ENCODE measurements around the gene ANGPTL7.

Gene ANGPTL7

GRCh38 chr1:11175461-11175860, 13.7 kb upstream of the ANGPTL7 start:
- no peak for TF ChIP-seq ARNTL (CRISPR knock-in tag; IDR thresholded peaks at IDR 0.05; ENCODE audit: borderline replicate concordance, low read depth)
- TF ChIP-seq ZNF565 (CRISPR knock-in tag; conservative IDR thresholded peaks at IDR 0.05; ENCODE audit: low read depth) = no peak
- TF ChIP-seq TSHZ2 (CRISPR knock-in tag; IDR thresholded peaks at IDR 0.05) = no peak
- no peak for TF ChIP-seq RARB (CRISPR knock-in tag; IDR thresholded peaks at IDR 0.05)
- TF ChIP-seq PATZ1 (CRISPR knock-in tag; IDR thresholded peaks at IDR 0.05; ENCODE audit: borderline replicate concordance) = no peak
- no peak for TF ChIP-seq ZFP3 (CRISPR knock-in tag; IDR thresholded peaks at IDR 0.05)
- TF ChIP-seq CREB5 (CRISPR knock-in tag; IDR thresholded peaks at IDR 0.05; ENCODE audit: low read depth) = no peak
- TF ChIP-seq PPARA (CRISPR knock-in tag; IDR thresholded peaks at IDR 0.05; ENCODE audit: borderline replicate concordance) = no peak
- TF ChIP-seq CSRNP3 (CRISPR knock-in tag; IDR thresholded peaks at IDR 0.05) = no peak
- TF ChIP-seq ZNF70 (CRISPR knock-in tag; IDR thresholded peaks at IDR 0.05) = no peak
- TF ChIP-seq ISL1 (CRISPR knock-in tag; IDR thresholded peaks at IDR 0.05) = no peak
- TF ChIP-seq POU6F1 (CRISPR knock-in tag; IDR thresholded peaks at IDR 0.05; ENCODE audit: borderline replicate concordance, low read depth) = no peak
- no peak for TF ChIP-seq GLIS3 (CRISPR knock-in tag; IDR thresholded peaks at IDR 0.05)
- no peak for TF ChIP-seq TCF4 (CRISPR knock-in tag; IDR thresholded peaks at IDR 0.05; ENCODE audit: borderline replicate concordance)
- TF ChIP-seq ZC3H10 (CRISPR knock-in tag; IDR thresholded peaks at IDR 0.05) = no peak
- no peak for TF ChIP-seq BACH2 (CRISPR knock-in tag; IDR thresholded peaks at IDR 0.05; ENCODE audit: borderline replicate concordance)
- no peak for TF ChIP-seq TOX (CRISPR knock-in tag; IDR thresholded peaks at IDR 0.05; ENCODE audit: borderline replicate concordance)
- no peak for ATAC-seq

GRCh38 chr1:11176081-11176706, 13.0 kb upstream of the ANGPTL7 start:
- ATAC-seq = no peak

More at GRCh38 chr1:11176081-11176706, 13.0 kb upstream of the ANGPTL7 start:
- TF ChIP-seq RARB (CRISPR knock-in tag; IDR thresholded peaks at IDR 0.05) (no peak), ESRRG (CRISPR knock-in tag; IDR thresholded peaks at IDR 0.05) (no peak), ZFP30 (CRISPR knock-in tag; IDR thresholded peaks at IDR 0.05) (no peak), PATZ1 (CRISPR knock-in tag; IDR thresholded peaks at IDR 0.05; ENCODE audit: borderline replicate concordance) (no peak), ZNF565 (CRISPR knock-in tag; conservative IDR thresholded peaks at IDR 0.05; ENCODE audit: low read depth) (no peak), CSDC2 (CRISPR knock-in tag; IDR thresholded peaks at IDR 0.05) (no peak), GLIS3 (CRISPR knock-in tag; IDR thresholded peaks at IDR 0.05) (no peak), PPARA (CRISPR knock-in tag; IDR thresholded peaks at IDR 0.05; ENCODE audit: borderline replicate concordance) (no peak), CSRNP3 (CRISPR knock-in tag; IDR thresholded peaks at IDR 0.05) (no peak), ZC3H10 (CRISPR knock-in tag; IDR thresholded peaks at IDR 0.05) (no peak), ZNF8 (CRISPR knock-in tag; IDR thresholded peaks at IDR 0.05) (no peak), TCF4 (CRISPR knock-in tag; IDR thresholded peaks at IDR 0.05; ENCODE audit: borderline replicate concordance) (no peak)
